Nephron (organoid): ENCODE measurements around the gene ATP6V0B.

Experiments
- H3K27ac Mint-ChIP-seq, 3 experiments: 2 replicates each; pipeline ENCODE4 v1.8.0; 2020; ENCODE audit warnings: mixed read lengths in 3 of 3, mild to moderate bottlenecking in 2 of 3, moderate library complexity in 1 of 3
- H3K27me3 Mint-ChIP-seq: 2 replicates; pipeline ENCODE4 v1.8.0; 2021; ENCODE audit warnings: low read depth, mild to moderate bottlenecking, moderate library complexity, mixed read lengths
- H3K36me3 Mint-ChIP-seq: 2 replicates; pipeline ENCODE4 v1.8.0; 2020; ENCODE audit warnings: low read depth, mixed read lengths
- H3K4me1 Mint-ChIP-seq: 2 replicates; pipeline ENCODE4 v1.8.0; 2020; ENCODE audit warnings: mixed read lengths
- H3K4me3 Mint-ChIP-seq, 3 experiments: 2 replicates each; pipeline ENCODE4 v1.8.0; 2020; ENCODE audit warnings: mild to moderate bottlenecking in 3 of 3, mixed read lengths in 3 of 3, moderate library complexity in 2 of 3
- H3K9me3 Mint-ChIP-seq: 2 replicates; pipeline ENCODE4 v1.8.0; 2020; ENCODE audit warnings: mixed read lengths
- CTCF ChIP-seq, 3 experiments: fragments of 200-600 bp; sonication (generic); IDR thresholded peaks; one replicate each; pipeline ENCODE4 v1.5.0; 2021; ENCODE audit warnings: antibody characterized with exemption in 3 of 3; ENCODE audit not compliant: unreplicated experiment in 3 of 3

Gene ATP6V0B

DNA sequence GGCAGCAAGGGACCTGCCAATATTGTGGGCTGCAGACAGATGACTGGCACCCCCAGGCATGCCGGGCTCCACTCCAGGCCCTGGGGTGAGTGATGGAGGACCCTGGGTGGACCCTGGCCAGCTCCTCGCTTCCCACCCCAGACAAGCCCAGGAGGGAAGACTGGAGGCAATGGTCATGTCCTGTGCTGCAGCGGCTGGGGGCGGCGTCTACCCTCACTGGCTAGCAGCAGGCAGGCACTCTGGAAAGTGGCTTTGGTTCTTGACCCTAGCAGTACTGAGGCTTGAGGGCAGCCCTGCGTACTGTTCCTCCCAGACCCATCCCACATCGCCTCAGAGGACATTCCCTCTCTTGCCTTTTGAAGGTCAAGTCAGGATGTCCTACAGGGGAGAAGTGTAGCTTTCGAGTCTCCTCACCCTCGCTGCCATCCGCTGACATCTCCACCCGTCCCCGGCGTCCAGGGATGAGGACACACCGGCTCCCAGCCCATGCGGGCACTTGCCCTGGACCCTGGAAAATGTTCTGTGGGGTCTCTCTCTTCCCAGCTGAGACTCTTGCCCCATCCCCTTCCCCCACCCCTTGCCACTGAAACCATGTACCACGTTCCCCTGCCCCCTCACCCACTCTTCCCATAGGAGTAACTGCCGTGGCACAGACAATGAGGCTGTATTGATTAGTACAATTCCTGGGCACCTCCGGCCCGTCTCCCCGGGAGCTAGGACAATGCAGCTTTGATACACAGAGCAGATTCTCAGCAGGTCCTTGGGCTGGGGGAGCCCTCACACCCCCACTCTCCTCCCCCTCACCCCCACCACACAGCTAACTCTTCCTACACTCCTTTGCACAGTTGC, 41.5 kb downstream of the ATP6V0B start:
- H3K4me3 Mint-ChIP-seq, result no peak overlapping the region

GRCh38 chr1:44016890-44017400, 42.2 kb downstream of the ATP6V0B start:
- H3K4me3 Mint-ChIP-seq, result no peak overlapping the region
- H3K27ac Mint-ChIP-seq, result no peak overlapping the region
- peaks cover 4% of the 10 kb centered on the region for H3K36me3 Mint-ChIP-seq
- no peaks in the 10 kb centered on the region for H3K9me3 Mint-ChIP-seq
- H3K27me3 Mint-ChIP-seq, result peaks cover 4% of the 10 kb centered on the region
- peaks cover 12% of the 10 kb centered on the region for H3K4me1 Mint-ChIP-seq
- TF ChIP-seq CTCF (IDR thresholded peaks at IDR 0.05; ENCODE audit: unreplicated experiment in 3 of 3), result no peak

More for the DNA sequence above, 41.5 kb downstream of the ATP6V0B start:
- no peaks in the 10 kb centered on the region for H3K36me3 Mint-ChIP-seq
- no peak overlapping the region for H3K27ac Mint-ChIP-seq
- H3K27me3 Mint-ChIP-seq, result peaks cover 4% of the 10 kb centered on the region
- TF ChIP-seq CTCF (IDR thresholded peaks at IDR 0.05; ENCODE audit: unreplicated experiment in 3 of 3), result no peak
- no peaks in the 10 kb centered on the region for H3K9me3 Mint-ChIP-seq
- H3K4me1 Mint-ChIP-seq, result peaks cover 12% of the 10 kb centered on the region

GRCh38 chr1:44019466-44019948, 44.7 kb downstream of the ATP6V0B start:
- Mint-ChIP-seq H3K27me3 (no peaks in the 10 kb centered on the region), H3K4me3 (no peak overlapping the region), H3K27ac (no peak overlapping the region), H3K4me1 (peaks cover 2% of the 10 kb centered on the region), H3K36me3 (peaks cover 9% of the 10 kb centered on the region), H3K9me3 (no peaks in the 10 kb centered on the region)
- no peak for TF ChIP-seq CTCF (IDR thresholded peaks at IDR 0.05; ENCODE audit: unreplicated experiment in 3 of 3)

DNA sequence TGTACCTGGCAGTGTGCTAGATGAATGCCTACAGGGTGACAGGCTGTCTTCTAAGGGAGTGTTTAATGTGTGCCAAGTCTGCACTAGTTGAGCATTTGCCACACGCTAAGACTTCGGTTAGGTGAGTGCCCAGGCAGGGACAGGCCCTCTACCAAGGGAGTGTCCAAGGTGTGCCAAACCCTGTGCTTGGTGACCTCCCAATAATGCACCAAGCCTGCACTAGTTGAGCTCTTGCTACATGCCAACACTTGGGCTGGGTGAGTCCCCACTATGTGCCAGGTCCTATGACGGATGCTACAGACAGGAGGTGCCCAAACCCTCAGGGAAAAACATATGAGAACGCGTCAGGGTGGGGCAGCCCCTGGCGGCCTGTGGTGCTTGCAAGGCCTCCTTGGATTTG, 45.7 kb downstream of the ATP6V0B start:
- H3K4me3 Mint-ChIP-seq, result no peak overlapping the region
- H3K9me3 Mint-ChIP-seq, result no peaks in the 10 kb centered on the region
- no peak for TF ChIP-seq CTCF (IDR thresholded peaks at IDR 0.05; ENCODE audit: unreplicated experiment in 3 of 3)
- no peak overlapping the region for H3K27ac Mint-ChIP-seq
- peaks cover 9% of the 10 kb centered on the region for H3K36me3 Mint-ChIP-seq
- no peaks in the 10 kb centered on the region for H3K4me1 Mint-ChIP-seq
- H3K27me3 Mint-ChIP-seq, result no peaks in the 10 kb centered on the region

DNA sequence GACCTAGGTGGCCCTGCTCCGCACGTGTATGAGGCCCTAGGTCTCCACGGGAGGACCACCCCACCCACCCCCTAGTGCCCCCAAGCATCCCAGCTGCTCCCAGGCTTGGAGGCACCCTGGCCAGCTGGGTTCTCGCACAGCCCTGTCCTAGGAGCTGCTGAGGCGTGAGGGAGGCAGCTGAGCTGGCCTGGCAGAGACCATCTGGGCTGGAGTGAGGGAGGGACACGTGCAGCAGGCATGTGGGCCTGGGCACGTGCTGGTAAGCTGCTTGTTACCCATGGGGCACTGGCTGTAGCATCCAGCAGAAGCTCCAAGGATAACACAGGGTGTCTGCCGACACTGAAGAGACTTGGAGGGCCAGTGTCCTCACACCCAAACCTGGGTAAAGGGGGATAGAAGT, 46.4 kb downstream of the ATP6V0B start:
- H3K27ac Mint-ChIP-seq, result no peak overlapping the region
- no peak overlapping the region for H3K4me3 Mint-ChIP-seq
- H3K36me3 Mint-ChIP-seq, result peaks cover 9% of the 10 kb centered on the region
- H3K27me3 Mint-ChIP-seq, result no peaks in the 10 kb centered on the region
- no peak for TF ChIP-seq CTCF (IDR thresholded peaks at IDR 0.05; ENCODE audit: unreplicated experiment in 3 of 3)
- H3K4me1 Mint-ChIP-seq, result no peaks in the 10 kb centered on the region
- no peaks in the 10 kb centered on the region for H3K9me3 Mint-ChIP-seq
